HG02610 (cell line): Measurements from ENCODE around the gene ODAM.
"Not testable (repeated sequence)": the region's sequence is repeated elsewhere in the genome, so short reads cannot be mapped to it uniquely, and the experiment has no call there.

Experiments used
- ATAC-seq: cut with Tn5 transposase; IDR thresholded peaks from one replicate; pipeline ENCODE4 v1.9.1; 2021; ENCODE audit warnings: mild to moderate bottlenecking, moderate library complexity; ENCODE audit not compliant: unreplicated experiment

The ODAM gene

DNA sequence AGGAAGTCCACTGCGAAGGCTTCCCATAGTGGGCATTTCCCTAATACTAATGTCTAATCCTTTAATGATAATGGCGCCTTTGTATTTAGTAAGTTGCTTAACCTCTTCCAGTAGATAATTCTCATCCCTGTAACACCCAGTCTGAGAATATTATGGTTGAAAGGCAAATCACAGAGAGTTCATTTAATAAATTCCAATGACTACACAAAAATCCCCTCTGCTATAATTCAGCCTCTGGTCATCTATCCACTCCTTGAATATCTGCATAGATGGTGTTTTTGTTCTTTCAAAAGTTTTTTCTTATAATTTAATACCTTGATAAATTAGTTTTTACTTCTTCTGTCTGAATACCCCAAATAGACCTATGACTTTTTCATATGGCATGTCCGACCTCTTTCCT, 25.9 kb downstream of the ODAM start:
- ATAC-seq = not testable (repeated sequence)

GRCh38 chr4:70221818-70222217, 26.3 kb downstream of the ODAM start:
- ATAC-seq = not testable (repeated sequence)

DNA sequence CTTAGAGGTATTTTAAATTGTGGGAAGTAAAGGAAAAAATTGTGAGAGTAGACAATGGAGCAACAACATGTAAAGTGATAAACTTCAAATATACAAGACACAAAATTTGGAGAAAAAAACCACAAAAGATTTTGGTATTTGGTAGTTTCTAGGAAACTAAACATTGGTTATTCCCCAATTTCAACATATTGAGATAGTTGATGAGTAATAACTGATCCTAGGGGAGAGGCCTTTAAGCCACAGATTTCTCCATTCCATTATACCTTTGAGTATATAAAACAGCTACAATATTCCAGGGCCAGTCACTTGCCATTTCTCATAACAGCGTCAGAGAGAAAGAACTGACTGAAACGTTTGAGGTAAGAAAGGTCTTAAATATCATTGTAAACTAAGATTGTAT, 30.3 kb downstream of the ODAM start, which contains the start of gene FDCSP:
FDCSP (plus strand) TSS at position 301 of the 400 bp plus-strand sequence. CDS start 5,071 bp downstream, outside the sequence.
- ATAC-seq = no peak

- ATAC-seq = no peak
Observed at GRCh38 chr4:70236125-70236524, 40.6 kb downstream of the ODAM start.

DNA sequence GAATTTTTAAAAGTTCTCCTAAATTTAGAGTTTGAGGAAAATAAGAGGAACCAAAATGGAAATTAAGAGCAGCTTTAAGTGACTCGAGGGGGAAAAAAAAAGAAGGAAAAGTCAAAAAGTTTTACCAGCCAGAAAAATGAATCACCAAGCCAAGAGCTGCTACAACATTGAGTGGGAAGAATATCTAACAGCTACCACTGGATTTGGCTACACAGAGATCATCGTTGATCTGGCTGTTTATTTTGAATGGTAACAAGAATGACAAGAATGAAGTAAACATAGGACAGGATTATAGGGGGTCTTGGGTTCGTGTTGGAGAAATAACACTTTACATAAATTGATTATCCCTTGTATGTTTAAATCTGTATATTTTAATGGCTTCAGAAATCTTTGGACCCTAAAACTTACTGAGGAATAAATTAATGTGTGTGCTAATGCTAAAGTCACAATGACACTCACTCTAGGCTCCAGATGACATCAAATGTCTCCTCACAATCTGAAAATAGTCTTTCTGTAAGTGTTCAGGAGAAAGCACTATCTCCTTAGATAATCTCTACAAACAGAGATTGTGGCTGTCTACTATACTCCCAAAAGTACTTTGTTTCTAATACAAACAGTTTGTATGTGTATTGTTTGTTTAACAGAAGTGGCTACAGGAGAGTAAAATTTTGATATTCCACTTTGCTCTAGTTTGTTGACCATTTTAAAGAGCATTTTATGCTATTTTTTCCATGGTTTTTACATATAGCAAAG, 43.8 kb downstream of the ODAM start:
- no peak for ATAC-seq

- no peak for ATAC-seq
Observed at GRCh38 chr4:70239884-70240591, 44.5 kb downstream of the ODAM start.

DNA sequence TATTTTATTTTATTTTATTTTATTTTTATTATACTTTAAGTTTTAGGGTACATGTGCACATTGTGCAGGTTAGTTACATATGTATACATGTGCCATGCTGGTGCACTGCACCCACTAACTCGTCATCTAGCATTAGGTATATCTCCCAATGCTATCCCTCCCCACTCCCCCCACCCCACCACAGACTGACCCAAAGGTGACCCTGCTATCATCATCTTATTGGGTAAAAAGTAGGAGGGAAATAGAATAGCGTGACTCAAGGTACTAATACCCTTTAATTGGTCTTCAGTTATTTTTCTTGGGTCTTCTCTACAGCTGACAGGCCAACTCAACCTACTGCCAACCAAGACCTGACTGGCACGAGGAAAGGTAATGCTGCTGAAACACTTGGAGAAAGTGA, 46.8 kb downstream of the ODAM start, which contains the start of gene CSN3:
CSN3 (plus strand) TSS at position 301 of the 400 bp plus-strand sequence. CDS start 2,223 bp downstream, outside the sequence.
- not testable (repeated sequence) for ATAC-seq

DNA sequence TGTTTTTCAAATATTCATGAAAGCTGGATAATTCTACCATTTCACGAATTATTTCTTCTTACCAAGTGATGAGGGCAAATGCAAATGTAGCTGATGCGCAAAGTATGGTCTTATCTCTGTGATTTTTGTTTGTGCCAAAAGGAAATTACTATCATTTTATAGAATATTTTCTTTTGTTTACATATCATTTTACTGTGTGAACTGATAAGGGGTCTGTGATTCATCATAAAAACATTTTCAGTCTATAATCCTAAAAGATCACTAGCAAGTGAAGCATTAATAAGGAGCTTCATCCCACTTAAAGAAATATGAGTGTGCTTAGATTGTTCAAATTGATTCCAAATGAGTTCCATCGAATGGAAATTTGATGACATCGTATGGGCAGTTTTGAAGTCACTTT, 47.6 kb downstream of the ODAM start:
- no peak for ATAC-seq

DNA sequence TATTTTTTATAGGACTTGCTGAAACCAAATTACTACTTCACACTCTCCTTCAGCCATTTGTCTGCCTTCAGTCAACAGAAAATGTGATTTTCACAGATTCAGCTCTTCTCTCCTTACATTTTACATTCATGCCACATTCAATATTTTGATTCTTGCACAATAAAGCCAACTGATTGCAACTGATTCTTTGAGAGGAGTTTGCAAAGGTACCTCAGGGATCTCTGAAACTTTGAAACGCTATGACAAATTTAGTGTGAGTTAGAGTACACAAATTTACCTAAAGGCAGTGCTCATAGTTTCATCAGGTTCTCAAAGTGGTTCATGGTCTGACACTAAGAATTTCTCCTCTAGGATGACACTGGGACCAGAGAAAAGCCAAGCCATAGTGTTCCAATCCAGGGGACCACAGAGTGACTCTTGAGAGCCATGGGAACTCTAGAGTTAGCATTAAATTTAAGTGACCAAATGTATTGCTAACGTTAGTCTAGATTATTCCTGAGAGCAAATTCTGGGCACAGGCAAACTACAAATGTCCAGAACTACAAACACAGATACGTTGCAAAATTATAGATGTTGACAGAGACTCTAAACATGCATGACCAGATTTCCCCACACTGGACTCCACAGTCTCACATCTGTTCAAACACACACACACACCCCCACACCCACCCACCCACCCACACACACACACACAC, 55.9 kb downstream of the ODAM start:
- ATAC-seq = no peak

- ATAC-seq = no peak
Observed at GRCh38 chr4:70251945-70252277, 56.4 kb downstream of the ODAM start.
